Testis (tissue), 2 donors: ENCODE data around the gene CHST9.

Experiments
- CTCF ChIP-seq, 3 experiments: fragments of 450-650 bp in 2 of 3; fragments of 200-600 bp in 1 of 3; sonication (generic) in 1 of 3; IDR thresholded peaks; one replicate each; pipeline ENCODE4 v1.5.1; 2016 to 2019; ENCODE audit warnings: antibody characterized with exemption in 3 of 3, mild to moderate bottlenecking in 2 of 3, moderate library complexity in 1 of 3
- POLR2A ChIP-seq: fragments of 450-650 bp; IDR thresholded peaks from one replicate; pipeline ENCODE4 v1.6.1; 2017; ENCODE audit warnings: antibody characterized with exemption, mild to moderate bottlenecking, moderate library complexity

DNA sequence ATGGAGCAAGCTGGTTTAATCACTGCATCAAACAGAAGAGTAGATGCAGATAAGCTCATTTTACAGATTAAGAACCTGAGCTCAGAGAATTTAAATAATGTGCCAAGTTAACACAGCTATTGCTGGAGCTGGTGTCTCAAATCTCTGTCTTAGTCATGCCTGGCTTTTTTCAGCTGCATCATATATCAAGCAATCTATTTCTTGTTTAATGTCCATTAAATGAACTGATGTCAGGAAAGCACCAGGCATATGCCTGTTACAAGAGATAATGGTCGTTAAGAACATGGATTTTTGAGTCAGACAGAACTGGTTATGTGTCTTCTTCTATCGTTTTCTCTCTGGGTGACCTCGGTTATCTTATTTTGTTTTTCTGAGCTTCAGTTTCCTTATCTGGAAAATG lies 259.8 kb downstream of the CHST9 start:
- TF ChIP-seq CTCF (IDR thresholded peaks at IDR 0.05), result no peak
- no peak for TF ChIP-seq POLR2A
